HG03457 (cell line): Measurements from ENCODE around the gene S100A9.
"Not testable (repeated sequence)": the region's sequence is repeated elsewhere in the genome, so short reads cannot be mapped to it uniquely, and the experiment has no call there.

Experiments used
- ATAC-seq: cut with Tn5 transposase; IDR thresholded peaks from one replicate; pipeline ENCODE4 v1.9.1; 2021; ENCODE audit warnings: moderate number of reproducible peaks; ENCODE audit not compliant: unreplicated experiment

Gene S100A9

DNA sequence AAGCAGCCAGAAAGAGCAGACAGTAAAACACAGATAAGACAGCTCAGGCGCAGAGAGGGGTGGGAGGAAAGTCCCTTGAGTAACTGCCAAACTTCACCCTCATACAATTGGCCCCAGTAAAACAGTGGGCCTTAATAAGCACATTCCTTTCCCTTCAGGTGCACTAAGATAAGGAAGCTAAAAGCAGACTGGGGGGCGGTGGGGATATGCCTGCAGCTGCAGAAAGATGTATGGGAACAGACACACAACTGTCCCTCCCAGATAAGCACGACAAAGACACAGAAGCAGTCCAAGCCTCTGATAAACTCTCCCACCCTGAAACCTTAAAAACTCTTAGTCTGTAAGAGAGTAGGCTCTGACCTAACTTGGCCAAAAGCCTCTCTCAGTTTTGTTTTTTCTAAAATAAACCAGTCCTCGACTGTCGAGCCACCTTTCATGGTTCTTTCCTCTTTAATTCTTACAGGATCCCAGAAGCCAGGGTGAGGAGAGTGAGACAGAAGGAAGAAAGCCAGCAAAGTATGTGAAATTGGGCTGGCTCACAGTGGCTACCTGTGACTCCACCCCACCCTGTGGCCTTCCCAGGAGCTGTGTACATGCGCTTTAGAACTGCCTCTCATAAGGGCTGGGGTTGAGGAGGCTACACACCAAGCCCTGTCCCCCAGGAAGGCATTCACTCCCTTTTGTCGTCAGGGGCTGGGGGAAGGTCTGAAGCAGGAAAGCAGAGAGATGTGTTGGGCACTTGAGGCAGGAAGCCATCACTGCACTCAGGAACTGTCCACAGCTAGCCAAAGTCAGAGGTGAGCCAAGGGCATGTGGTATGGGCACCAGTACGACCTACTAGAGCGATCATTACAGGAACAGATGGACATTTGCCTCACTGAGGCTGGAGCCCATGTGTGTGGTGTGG, 13.6 kb upstream of the S100A9 start:
- ATAC-seq = no peak

DNA sequence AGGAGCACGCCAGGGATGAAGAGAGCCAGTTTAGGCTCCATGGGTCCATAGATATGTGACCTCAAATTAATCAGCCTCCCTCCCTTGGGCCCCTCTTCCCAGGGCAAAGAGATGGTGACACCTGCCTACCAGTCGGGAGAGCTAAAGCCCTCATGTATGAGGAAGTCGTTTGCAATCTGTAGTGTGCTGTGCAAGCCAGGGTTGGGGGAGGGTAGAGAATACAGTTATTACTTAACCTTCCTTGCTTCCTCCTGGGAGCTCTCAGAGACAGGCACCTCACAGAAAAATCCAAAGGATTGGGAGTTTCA, 13.0 kb upstream of the S100A9 start:
- ATAC-seq = no peak

DNA sequence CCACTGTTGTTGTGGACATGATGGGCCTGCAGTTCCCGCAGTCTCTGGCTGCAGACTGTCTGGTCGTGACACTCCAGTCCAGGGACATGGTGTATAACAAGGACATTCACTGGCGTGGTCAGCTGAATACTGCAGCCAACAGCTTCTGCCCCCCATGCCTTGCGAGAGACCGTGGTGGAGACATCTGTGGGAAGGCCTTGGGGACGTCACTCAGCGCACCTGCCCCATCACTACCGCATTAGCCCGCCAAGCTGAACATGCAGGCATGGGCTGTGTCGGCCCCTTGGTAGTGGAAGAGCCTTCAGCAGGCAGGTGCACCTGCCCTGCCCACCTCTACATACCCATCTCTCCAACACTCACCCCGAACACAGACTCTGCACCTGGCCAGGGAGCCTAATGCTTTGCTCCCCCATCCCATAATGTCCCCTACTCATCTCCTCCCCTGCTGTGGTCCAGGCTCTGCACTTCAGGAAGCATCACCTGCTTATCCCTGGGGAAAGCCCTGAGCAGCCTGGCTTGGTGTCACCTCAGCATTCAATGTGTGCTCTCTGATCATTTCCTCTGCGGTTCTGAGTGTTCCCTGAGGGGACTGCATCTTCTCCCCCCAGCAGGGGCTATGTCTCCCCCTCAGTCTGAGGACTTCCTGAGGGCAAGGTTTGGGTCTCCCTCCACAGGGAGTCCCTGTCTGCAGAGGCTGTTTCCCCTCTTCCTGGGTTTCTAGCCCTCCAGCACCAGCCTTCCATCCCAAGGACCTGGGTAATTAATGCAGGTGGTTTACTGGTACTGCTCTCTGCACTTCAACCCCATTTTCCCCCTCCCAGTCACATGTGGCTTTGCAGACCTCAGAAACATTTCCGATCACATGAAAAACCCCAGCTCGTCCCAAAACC, 12.2 kb upstream of the S100A9 start:
- no peak for ATAC-seq

DNA sequence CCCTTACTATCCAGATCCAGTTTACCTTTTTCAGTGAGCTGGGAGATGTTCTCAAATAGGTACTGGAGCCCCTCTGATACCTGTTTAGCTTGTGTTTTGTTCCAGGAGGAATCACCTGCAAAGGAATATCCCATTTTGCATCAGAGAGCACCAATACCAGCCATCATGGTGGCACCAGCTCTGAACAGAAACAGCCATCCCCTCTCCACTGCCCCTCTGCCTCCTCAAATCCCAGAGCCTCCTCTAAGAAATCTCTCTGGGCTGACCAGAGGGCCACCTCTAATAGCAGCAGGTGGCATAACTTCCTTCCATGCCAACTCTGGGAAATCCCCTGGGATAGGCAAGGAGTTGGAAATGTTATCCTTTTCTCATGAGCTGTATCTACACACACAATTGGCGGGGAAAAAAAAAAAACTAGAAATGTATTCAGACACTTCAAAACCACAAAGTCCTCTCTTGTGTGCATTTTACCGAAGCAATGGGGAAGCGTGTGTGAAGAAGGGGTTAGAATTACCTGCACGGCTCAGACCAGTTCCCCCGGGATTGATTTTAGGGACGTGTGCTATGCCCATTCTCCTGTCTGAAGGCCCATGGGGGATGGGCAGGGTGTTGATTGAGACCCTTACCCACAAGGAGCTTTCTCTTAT, 11.5 kb upstream of the S100A9 start:
- ATAC-seq = no peak

DNA sequence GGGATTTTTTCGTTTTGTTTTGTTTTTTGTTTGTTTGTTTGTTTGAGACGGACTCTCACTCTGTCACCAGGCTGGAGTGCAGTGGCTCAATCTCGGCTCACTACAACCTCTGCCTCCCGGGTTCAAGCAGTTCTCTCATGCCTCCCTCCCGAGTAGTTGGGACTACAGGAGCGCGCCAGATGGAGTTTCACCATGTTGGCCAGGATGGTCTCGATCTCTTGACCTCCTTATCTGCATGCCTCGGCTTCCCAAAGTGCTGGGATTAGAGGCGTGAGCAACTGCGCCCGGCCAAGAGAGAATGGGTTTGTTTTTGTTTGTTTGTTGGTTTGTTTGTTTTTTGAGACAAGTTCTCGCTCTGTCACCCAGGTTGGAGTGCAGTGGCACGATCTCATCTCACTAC, 10.6 kb upstream of the S100A9 start:
- ATAC-seq = not testable (repeated sequence)

DNA sequence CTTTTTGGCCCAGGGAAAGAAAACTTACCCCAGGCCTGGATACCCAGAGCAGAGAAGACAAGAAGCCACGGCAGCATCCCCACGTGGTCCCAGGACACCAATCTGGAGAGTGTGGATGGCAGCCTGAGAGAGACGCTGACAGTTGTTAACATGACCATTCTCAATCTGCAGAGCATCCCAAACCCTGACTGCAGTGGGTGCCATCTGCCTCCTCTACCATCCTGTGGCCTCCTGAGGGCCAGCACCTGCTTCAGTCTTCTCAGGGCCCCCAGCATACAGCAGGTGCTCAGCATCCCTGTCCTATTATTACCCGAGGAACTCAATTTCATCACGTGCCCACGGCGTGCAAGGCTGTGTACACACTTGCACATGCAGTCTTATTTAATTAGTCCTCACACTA, 9.8 kb upstream of the S100A9 start:
- no peak for ATAC-seq

DNA sequence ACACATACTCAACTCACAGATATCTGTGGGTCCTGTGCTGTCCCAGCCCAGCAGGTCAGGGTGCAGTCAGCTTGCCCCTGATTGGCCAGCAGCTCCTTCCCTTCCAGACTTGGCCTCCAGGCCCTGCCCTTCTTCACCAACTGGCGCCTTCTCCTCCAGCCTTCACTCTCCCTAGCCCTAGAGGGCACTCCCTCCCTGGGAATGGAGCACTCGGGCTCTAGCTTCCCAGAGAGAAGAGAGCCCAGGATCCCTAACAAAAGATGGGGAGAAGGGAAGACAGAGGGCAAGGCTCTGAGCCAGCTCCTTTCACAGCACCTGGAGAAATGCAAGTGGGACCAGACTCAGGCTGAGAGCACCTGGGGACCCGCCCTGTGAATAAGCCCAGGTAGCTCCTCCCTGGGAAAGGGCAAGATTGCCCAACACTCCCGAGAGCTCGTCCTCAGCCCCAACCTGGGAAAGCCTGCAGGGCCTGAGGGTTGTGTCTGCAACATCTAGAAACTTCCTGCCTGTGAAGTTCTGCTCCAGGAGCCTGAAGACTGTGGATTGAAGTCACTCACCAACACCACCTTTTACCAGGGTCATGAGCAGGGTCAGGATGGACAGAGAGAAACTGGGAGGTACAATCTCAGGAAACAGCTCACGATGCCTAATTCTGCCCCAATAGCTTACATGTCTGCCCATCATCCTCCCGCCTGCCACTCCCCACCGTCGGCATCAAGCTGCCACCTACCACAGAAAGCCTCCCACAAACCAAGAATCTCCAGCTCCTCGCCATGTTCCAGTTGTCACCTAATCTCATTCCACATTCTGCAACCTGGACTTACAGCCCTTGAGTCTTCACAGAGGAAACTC, 8.9 kb upstream of the S100A9 start, which contains the start of gene PGLYRP4:
TSS of gene PGLYRP4 (minus strand) at position 331 of the 852 bp plus-strand sequence. CDS start 909 bp downstream, outside the sequence.
- no peak for ATAC-seq

DNA sequence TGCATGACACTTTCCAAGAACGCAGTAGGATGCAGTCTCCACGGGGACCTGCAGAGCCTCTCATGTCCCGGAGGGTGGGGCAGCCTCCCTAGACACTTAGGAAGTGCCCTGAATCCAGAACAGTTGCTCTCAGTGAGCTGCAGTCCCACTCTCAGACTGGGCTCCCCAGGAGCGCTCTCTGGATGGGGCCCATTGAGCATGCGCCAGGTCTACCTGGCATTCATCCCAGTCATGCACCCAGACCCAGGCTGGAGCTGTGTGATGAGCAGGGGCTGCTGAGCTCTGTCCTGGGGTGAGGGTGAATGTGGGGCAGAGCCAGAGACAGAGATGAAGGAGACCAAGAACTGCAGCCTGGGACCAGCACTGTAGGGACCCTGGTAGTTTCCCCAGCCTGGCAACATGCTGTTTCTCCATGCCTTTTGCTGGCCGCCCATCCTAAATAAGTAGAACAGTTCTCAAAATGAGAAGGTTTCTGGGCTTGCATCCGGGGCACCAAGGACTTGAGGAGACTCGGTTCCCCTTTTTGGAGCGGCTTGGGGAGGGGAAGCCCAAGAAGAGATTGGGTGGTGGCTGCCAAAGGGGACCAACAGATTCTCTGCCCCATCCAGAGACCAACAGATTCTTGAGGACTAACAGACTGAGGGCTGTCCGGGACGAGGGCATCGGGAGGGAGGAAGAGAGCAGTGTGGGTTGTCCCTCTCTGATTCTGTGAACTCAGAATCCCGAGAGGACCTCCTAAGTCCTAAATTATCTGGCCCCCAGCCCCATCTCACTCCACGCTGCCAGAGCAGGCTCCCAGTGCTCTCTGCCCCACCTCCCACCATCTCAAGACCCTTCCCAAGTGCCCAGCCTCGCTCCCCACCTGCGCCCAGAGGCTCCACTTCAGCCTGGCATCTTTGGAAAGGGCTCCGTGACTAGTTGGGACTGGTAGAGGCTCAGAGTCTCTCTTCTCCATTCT, 8.0 kb upstream of the S100A9 start:
- ATAC-seq = no peak

DNA sequence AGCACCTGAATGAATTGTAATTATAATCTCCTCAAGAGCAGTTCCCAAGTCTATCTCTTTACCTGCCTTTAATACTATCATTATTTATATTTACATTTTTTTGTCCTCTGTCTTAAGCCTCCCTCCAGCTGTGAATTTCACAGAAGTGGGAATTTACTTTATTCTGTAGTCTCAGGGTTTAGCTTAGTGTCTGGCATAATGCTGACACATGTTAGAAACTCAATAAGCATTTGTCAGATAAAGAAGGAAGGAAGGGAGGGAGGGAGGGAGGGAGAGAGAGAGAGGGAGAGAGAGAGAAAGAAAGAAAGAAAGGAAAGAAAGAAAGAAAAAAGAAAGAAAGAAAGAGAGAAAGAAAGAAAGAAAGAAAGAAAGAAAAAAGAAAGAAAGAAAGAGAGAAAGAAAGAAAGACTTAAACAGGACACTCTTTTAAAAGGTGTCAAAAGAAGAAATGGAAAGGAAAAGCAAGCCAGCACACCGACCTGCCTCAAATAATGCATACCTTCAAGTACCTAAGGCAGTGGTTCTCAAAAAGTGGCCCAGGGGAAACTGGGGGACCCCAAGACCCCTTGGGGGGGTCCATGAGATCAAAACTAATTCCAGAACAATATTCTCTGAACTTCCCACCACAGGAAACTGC, 7.2 kb upstream of the S100A9 start:
- ATAC-seq = no peak

DNA sequence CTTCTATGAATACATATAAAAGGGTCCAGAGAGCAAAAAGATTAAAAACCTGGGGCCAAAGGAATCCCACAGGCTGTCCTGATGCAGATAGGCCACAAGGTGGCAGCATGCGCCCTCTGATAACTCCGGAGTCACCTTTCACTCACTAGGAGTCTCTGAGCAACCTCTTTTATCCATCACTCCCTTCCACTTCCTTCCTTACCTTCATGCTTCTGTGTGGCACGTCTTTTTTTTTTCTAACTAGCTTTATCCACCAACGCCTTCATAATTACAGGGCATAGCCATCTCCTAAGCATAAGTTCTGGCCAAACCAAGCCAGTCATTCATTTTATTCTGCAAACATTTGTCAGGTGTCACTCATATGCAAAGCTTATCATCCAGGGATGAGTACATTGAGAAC, 5.1 kb upstream of the S100A9 start:
- ATAC-seq = no peak

DNA sequence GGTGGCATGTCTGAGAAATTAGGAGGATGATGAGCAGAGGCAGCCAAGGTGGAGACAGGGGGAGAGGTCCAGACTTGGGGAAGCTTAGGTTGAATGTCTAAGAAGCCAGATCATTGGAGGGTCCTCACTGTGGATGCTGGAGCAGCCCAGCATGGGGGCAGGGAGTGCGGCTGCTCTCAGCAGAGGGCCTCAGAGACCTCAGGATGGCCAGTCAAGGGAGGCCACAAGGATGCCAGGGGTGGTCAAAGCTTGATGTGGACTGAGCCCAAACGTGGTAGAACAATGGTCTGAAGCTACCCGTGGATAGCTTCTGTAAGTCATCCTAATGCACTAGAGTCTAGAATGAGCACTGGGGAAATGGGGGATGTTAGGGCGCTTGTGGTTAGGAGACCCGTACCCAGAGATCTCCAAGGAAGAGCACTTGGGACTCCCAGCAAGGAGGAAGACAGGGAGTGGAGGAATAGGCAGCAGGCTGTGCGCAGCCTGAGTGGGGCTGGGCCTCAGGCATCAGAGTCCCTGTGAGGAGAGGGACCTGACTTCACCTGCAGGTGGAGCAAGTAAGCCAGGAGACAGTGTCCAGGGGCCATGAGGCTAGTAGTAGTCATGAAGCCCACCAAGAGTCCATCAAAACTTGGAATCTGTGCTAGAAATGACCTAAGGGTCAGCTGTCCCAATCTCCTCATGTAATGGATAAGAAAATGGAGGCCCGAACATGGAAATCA, 4.3 kb upstream of the S100A9 start:
- no peak for ATAC-seq

DNA sequence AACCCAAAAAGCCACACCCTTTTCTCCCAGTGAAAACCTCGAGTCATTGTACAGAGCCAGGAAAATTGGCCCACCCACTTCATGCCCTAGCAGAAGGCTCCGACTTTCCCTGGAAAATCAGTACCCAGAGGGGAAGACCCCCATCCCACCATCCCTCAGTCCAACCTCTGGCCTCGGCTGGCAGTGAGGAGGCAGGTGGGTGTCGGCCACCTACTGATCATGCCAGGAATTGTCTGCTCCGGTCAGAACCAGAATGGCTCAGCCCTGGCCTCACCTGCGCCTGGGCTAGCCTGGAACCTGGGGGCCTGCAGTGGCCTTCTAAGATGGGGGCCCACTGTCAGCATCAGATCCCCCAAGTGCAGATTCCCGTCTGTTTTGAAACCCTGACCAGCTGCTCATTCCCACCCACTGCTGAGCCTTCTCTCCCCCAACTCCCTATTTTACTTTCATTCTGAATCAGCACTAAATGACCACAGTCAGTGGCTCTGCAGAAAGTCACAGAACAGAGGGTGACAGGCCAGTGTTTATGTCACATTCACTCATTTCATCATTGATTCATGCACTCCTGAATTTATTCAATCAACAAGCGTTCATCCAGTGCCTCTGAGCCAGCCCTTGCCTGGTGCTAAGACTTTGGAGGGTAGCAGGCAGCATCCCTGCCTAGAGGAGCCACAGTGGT, 3.0 kb upstream of the S100A9 start:
- ATAC-seq = no peak

DNA sequence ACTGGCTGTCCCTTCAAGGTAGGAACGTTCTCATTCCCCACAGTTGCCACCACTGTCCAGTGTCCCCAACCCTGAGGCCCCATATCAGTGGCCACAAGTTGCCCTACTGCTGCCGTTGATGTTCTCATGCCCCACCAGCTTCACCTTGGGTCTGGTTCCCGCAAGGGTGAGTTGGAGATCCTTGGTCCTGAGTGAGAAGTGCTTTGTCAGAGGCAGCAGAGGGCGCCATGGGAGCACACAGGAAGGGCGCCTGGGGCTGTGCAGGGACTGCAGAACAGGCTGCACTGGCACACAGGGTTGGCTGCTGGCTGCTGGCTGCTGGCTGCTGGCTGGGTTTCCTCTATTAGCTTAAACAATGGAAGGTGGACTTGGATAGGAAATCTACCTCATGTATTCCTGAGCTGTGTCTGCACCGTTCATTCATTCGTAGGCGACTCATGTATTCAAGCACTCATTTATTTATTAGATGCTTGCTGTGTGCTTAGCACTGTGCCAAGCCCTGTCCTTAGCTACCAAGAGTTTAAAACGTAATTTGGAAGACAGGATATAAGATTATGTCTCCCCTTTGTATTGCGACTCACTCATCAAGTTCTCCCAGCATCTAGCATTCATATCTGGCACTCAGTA, 2.1 kb upstream of the S100A9 start:
- ATAC-seq = no peak

DNA sequence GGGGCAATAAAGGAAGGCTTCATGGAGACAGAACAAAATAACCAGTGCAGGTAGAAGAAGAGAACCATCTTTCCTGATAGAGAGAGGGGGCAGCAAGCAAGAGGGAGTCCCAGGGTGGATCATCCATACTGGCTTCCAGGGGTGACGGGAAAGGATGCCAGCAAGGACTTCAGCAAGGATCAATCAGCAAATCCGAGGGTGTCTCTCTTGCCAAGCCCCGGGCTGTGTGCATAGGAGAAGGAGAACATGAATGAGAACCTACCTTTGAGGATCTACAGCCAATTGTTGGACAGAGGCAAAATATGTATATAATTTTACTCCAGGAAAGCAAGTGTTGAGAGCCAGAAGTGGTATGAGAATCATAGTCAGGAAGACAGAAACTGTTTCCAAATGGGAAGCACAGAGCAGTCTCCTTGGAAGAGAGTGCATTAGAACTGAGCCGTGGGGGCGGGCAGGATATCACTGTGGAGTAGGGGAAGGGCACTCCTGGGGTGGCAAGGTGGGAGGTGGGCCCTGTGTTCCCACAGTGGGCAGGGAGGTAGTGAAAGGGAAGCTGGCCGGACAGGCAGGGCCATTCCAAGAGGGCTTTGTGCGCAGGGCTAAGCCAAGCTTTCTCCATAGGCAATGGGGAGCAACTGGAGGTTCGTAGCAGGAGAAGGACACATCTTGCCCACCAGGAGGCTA, 1.1 kb upstream of the S100A9 start:
- no peak for ATAC-seq

DNA sequence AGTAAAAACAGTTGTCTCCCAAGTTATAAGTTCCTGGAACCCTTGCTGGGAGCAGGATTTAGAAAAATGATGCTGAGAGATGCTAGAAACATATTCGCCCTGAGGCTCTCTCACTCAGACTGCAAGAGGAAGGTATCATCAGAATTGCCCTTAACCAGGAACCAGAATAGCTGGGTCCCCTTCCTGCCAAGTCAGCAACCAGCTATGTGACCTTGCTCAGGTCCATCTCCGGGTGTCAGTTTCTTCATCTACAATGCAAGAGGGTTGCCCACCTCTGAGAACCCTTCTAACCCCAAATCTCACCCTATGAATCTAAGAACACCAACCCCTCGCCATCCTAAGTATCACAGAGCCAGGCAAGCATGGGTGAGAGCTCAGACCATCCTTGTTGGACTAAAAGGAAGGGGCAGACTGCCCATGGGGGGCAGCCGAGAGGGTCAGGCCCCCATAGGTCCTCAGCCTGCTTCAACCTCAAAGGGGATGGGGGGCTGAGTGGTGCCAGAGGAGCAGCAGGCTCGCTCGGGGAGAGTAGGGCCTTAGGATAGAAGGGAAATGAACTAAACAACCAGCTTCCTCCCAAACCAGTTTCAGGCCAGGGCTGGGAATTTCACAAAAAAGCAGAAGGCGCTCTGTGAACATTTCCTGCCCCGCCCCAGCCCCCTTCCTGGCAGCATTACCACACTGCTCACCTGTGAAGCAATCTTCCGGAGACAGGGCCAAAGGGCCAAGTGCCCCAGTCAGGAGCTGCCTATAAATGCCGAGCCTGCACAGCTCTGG, 390 bp upstream of the S100A9 start:
- ATAC-seq = no peak

DNA sequence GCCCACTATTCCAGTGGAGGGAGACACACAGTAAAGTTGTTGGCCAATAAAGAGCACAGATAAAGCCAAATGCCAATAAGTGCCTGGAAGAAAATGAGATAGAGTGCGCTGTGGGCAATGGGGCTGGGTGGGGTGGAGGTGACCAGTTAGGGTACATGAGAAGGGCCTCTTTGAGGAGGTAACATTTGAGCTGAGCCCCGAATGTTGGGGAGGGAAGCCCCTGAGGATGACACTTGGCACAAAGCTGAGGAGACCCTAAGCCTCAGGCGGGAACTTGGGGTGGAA, 979 bp downstream of the S100A9 start:
- no peak for ATAC-seq
